ENCODE results near the gene FIBP. TPM values are rescaled to one million over a fixed set of nuclear protein-coding genes. Genes with fewer than 3 reads are reported as not detected.
"Not testable (repeated sequence)": the region's sequence is repeated elsewhere in the genome, so short reads cannot be mapped to it uniquely, and the experiment has no call there.

Gene FIBP
- total RNA-seq, 1 donor from 2014 or later: 144 TPM

GRCh38 chr11:65849771-65850216 lies 38.5 kb downstream of the FIBP start:
- no peaks in the 10 kb centered on the region for H3K27me3 ChIP-seq (ENCODE audit: control insufficient read depth, insufficient read depth, low read length)
- TF ChIP-seq CTCF (IDR thresholded peaks at IDR 0.05; ENCODE audit: insufficient read depth, low read length, poor library complexity, severe bottlenecking): no peak
- no peak overlapping the region for H3K4me3 ChIP-seq (ENCODE audit: low read depth, low read length)
- peaks cover 3% of the 10 kb centered on the region for H3K36me3 ChIP-seq (ENCODE audit: control insufficient read depth, insufficient read depth, low read length)
- DNase-seq (ENCODE audit: low read depth): no peak

- DNase-seq (ENCODE audit: low read depth): no peak
- H3K4me3 ChIP-seq (ENCODE audit: low read depth, low read length): no peak overlapping the region
- no peaks in the 10 kb centered on the region for H3K27me3 ChIP-seq (ENCODE audit: control insufficient read depth, insufficient read depth, low read length)
- peaks cover 3% of the 10 kb centered on the region for H3K36me3 ChIP-seq (ENCODE audit: control insufficient read depth, insufficient read depth, low read length)
- no peak for TF ChIP-seq CTCF (IDR thresholded peaks at IDR 0.05; ENCODE audit: insufficient read depth, low read length, poor library complexity, severe bottlenecking)
Measured at GRCh38 chr11:65849366-65849765, 38.9 kb downstream of the FIBP start.

GRCh38 chr11:65848693-65849092 lies 39.6 kb downstream of the FIBP start:
- not testable (repeated sequence) for H3K4me3 ChIP-seq (ENCODE audit: low read depth, low read length); H3K36me3 ChIP-seq (ENCODE audit: control insufficient read depth, insufficient read depth, low read length); H3K27me3 ChIP-seq (ENCODE audit: control insufficient read depth, insufficient read depth, low read length); DNase-seq (ENCODE audit: low read depth)

GRCh38 chr11:65847746-65848145 lies 40.5 kb downstream of the FIBP start:
- TF ChIP-seq CTCF (IDR thresholded peaks at IDR 0.05; ENCODE audit: insufficient read depth, low read length, poor library complexity, severe bottlenecking): no peak
- no peak for DNase-seq (ENCODE audit: low read depth)
- no peaks in the 10 kb centered on the region for H3K36me3 ChIP-seq (ENCODE audit: control insufficient read depth, insufficient read depth, low read length)
- H3K27me3 ChIP-seq (ENCODE audit: control insufficient read depth, insufficient read depth, low read length): no peaks in the 10 kb centered on the region
- H3K4me3 ChIP-seq (ENCODE audit: low read depth, low read length): no peak overlapping the region

- no peaks in the 10 kb centered on the region for H3K27me3 ChIP-seq (ENCODE audit: control insufficient read depth, insufficient read depth, low read length)
- no peak overlapping the region for H3K4me3 ChIP-seq (ENCODE audit: low read depth, low read length)
- DNase-seq (ENCODE audit: low read depth): no peak
- H3K36me3 ChIP-seq (ENCODE audit: control insufficient read depth, insufficient read depth, low read length): no peaks in the 10 kb centered on the region
- no peak for TF ChIP-seq CTCF (IDR thresholded peaks at IDR 0.05; ENCODE audit: insufficient read depth, low read length, poor library complexity, severe bottlenecking)
Measured at GRCh38 chr11:65844231-65844872, 43.9 kb downstream of the FIBP start.

GRCh38 chr11:65843811-65844210 lies 44.5 kb downstream of the FIBP start:
- Histone ChIP-seq H3K27me3 (ENCODE audit: control insufficient read depth, insufficient read depth, low read length) (no peaks in the 10 kb centered on the region), H3K36me3 (ENCODE audit: control insufficient read depth, insufficient read depth, low read length) (no peaks in the 10 kb centered on the region), H3K4me3 (ENCODE audit: low read depth, low read length) (no peak overlapping the region)
- DNase-seq (ENCODE audit: low read depth): no peak
- TF ChIP-seq CTCF (IDR thresholded peaks at IDR 0.05; ENCODE audit: insufficient read depth, low read length, poor library complexity, severe bottlenecking): no peak
